ENCODE results near the gene MINDY4.

MINDY4 gene

DNA sequence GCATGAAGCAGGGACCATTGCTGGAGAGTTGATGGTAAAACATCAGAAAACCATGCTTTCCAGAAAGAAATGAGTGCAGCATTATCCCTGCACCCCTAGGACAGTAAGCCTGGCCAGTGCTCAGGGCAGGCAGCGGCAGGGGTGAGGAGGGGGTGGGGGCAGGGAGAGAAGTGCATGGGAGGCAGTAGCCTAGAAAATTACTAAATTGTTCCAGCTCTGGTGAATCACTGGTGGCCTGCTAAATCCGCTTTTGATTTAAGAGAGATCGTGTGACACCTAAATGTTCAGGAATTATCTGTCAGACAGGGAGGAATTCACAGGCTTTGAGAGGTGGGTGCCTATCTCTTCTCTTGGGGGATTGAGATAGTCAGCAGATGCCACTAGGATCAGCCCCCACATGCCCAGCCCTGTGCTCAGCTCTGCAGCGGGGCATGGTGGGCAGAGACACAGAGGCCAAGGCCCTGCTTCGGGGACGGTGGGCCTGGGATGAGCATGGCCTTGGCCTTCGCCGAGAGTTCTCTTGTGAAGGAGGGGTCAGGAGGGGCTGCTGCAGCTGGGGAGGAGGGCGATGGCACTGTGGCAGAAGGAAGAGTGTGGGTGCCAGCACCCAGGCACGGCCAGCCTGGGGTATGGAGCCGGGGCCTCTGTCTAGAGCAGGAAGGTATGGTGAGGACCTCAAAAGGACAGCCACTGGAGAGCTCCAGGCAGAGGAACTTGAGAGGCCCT lies 135.5 kb downstream of the MINDY4 start:
- no peak for DNase-seq

- no peak for DNase-seq
These were observed 136.5 kb downstream of the MINDY4 start for GRCh38 chr7:30907527-30908267.

GRCh38 chr7:30908681-30909080 lies 137.5 kb downstream of the MINDY4 start:
- no peak for DNase-seq

DNA sequence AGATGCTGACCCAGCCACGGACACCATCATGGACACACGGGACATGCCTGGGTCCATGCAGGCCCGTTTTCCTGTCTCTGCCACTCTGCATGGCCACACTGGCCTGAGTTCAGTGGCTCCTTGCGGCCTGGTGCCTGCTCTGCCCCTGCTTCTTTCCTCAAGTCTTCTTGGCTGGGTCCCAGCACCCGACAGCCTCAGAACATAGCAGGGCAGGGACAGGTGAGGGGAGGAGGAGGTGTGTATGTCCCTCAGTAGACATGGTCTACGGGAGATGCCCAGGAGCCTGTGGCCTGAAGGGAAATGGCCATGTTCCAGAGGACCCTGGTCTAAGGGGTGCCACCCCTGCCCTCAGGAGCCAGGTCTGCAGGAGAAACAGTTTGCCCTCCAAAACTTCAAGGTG lies 138.2 kb downstream of the MINDY4 start:
- no peak for DNase-seq

GRCh38 chr7:30910411-30911073 lies 139.3 kb downstream of the MINDY4 start:
- no peak for DNase-seq

DNA sequence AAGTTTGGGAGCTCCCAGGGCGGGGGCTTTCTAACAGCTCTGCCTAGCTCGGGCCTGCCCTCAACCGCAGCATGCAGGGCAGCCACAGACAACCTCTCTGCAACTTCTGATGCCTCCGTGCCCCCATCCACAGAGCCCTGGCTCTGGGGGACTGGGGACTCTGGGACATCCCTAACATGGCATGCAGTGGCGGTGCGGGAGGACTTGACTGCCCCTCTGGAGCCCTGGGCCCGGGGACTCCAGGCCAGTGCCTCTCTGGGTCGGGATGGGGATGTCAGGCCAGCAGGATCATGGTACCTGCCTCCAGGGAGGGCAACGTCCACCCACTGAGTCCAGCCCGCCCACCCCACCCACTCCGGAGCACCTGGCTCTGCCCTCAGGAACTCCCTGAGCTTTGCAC lies 139.9 kb downstream of the MINDY4 start:
- no peak for DNase-seq

DNA sequence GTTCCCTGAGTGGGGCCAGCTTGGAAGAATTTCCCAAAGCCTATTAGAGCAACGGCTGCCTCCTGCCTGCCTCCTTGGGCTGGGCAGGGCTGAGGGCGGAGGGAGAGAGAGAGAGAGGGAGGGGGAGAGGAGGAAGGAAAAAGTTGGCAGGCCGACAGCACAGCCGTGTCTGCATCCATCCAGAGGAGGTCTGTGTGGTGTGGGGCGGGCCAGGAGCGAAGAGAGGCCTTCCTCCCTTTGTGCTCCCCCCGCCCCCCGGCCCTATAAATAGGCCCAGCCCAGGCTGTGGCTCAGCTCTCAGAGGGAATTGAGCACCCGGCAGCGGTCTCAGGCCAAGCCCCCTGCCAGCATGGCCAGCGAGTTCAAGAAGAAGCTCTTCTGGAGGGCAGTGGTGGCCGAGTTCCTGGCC lies 140.3 kb downstream of the MINDY4 start, which contains the start of gene AQP1:
TSS of gene AQP1 (plus strand) at position 293 of the 409 bp plus-strand sequence. CDS start at position 350, 57 bp downstream.
- no peak for DNase-seq

- no peak for DNase-seq
These were observed 141.0 kb downstream of the MINDY4 start for GRCh38 chr7:30912021-30912730.

- DNase-seq = no peak
These were observed 141.4 kb downstream of the MINDY4 start for GRCh38 chr7:30912731-30912985.

- DNase-seq = no peak
These were observed 142.0 kb downstream of the MINDY4 start for GRCh38 chr7:30912986-30913811.

DNA sequence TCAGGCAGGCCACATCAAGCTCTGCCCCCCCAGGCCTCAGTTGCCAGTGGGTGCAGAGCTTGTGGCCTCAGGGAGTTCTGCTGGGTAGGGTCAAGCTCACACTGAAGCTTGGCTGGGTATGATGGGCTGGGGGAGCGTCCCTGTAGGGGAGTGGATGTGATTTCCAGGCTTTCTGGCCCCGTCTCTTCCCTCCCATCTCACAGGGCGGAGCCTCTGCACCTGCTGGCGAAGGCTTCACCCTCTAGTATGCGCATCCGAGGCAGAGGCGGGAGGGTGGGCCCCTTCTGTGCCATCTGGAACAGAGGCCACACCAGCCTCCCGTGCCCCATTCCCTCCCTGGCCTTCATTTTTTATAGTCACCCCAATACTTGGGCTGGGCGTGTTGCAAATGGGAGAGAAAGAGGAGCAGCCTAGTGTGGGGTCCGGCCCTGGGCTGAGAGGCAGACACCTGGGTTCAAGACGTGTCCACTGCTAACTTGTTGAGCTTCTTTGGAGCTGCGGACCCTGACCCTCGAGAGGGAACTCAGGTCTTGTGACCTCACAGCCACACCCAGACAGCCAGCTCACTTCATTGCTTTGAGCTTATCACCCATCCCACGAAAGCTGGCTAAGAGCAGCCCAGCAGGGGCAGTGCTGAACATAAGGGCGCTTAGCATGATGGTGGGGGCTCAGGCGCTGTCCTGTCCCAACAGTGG lies 142.8 kb downstream of the MINDY4 start:
- DNase-seq = no peak

DNA sequence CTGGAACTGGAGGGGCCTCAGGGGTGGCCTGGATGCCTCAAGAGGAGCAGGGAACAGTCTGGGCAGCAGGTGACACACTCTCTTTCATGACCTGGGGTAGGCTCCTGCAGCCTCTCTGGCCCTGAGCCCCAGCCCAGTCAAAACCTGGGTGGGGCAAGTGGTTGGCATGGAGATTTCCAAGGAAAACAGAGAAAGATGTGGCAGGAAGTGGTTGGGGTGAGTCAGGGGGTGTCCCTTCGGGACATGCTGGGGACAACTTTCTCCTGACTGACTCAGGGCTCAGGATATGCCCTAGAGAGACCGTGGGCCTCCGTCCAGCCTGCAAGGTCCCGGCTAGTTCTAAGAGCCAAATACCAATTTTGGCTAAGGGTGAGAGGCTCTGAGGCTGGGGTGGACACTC lies 143.4 kb downstream of the MINDY4 start:
- DNase-seq = no peak

DNA sequence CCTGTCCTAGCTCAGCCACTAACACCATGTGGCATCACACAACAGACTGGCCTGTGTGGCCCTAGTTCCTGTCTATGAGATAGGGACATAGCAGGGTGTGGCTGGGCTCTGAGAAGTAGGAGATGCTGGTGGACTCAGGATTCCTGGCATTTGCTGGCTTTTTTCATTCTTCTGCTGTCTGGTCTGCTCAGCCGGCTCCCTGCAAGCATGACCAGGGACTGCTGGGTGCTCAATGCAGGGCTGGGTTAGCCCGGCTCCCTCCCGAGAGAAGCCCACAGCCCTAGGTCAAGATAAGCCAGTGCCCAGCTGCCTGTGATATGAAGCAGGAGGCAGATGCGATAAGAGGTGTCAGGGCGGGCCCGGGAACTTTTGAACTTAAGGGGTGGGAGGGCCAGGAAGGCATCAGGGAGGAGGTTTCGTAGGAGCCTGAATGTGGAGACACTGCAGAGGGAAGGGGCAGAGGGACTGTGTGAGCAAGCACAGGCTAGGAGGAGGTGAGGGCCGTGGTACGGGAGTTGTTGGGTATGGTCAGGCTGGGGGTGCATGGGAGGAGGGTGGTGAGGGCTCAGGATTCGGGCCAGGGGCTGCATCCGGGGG lies 143.9 kb downstream of the MINDY4 start:
- DNase-seq = no peak

GRCh38 chr7:30915751-30916150 lies 144.5 kb downstream of the MINDY4 start:
- no peak for DNase-seq

GRCh38 chr7:30916255-30916654 lies 145.0 kb downstream of the MINDY4 start:
- DNase-seq = no peak

DNA sequence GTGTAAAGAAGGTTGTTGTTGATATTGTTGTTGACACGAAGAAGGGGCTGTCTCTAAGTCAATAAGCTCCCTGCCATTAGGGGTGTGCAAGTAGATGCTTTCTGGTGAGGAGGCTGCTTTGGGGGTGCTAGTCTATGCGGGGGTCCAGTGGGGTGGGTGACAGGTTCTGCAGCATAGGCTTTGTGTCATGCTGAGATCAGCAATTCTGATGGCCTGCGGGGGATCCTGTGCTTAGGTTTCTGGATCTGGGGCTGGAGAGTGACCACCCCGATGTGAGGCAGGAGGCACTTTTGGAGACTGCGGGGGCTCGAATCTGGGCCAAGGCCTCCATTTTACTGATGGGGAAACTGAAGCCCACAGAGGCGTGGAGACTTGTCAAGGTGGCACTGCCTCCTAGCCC lies 145.6 kb downstream of the MINDY4 start:
- no peak for DNase-seq

GRCh38 chr7:30917216-30917893 lies 146.1 kb downstream of the MINDY4 start:
- no peak for DNase-seq

GRCh38 chr7:30918676-30919075 lies 147.5 kb downstream of the MINDY4 start:
- DNase-seq = no peak

DNA sequence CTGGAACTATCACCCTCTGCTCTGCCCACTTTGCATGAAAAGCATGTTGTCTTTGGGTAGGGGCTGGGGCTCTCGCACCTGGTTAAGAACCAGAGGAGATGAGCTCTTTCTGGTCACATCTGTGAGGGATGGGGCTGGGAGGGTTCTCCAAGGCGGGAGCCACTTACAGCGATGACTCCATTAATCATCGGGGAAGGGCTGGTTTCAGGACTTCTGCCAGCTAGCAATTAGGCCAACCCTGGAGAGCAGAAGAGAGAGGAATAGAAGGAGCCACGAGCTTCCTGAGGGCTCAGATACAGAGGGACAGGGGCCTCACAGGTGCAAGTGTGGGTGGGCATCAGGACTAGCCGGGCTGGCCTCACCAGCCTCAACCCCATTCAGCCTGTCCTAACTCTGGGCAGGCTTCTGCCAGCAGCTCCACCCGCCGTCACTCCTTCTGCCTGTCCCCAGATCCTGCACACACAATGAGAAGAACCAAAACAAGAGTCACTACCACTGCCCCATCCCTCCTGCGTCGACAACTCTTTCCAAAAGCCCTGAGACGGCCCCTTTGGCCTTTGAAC lies 148.9 kb downstream of the MINDY4 start:
- no peak for DNase-seq
